HepG2 (cell line): ENCODE data around the gene SLC25A28. TPM values are rescaled to one million over a fixed set of nuclear protein-coding genes. Genes with fewer than 3 reads are reported as not detected.

Experiments
- ATAC-seq: fragments of 200-7000 bp; cut with Tn5 transposase; 3 replicates; pipeline ENCODE4 v1.9.1; 2020; ENCODE audit warnings: mild to moderate bottlenecking, moderate library complexity
- BruUV-seq: library from RNA; stranded (reverse); fragments of 400-500 nt; replicated peaks from 2 replicates; lab custom pipeline; 2021; lab: Mats Ljungman, UMichigan
- CTCF ChIA-PET: fragments of 300-600 bp; formaldehyde crosslinking; extraction: SDS; loops from one replicate; lab custom pipeline; 2021; ENCODE audit warnings: low total read pairs, inconsistent platforms, low intra/inter-chr PET ratio; lab: Yijun Ruan, JAX
- POLR2A ChIA-PET: fragments of 350-600 bp; sonication (Branson Sonifier 250); formaldehyde crosslinking; loops from one replicate; lab custom pipeline; 2020; ENCODE audit warnings: antibody characterized with exemption, inconsistent platforms; lab: Yijun Ruan, JAX
- DNase-seq: peaks from one replicate; pipeline ENCODE4 v3.0.0-alpha.2; 2015; ENCODE audit warnings: low spot score
- FAIRE-seq: peaks from 3 replicates; lab custom pipeline; 2011; peaks lifted over from hg19 to GRCh38; lab: Jason Lieb, UNC
- H2AFZ ChIP-seq: one replicate; pipeline ENCODE4 v1.6.1; 2011; ENCODE audit warnings: low read length, inconsistent platforms
- H3K27ac ChIP-seq: fragments of 300-600 bp; 3 replicates; pipeline ENCODE4 v1.8.0; 2011; ENCODE audit warnings: mixed run types, mild to moderate bottlenecking, mixed read lengths, low read length, inconsistent platforms; ENCODE audit not compliant: insufficient read depth; ENCODE audit errors: extremely low read length
- H3K27me3 ChIP-seq, 2 experiments: fragments of 200-600 bp in 1 of 2; 2 replicates in 1 of 2; 3 replicates in 1 of 2; pipeline versions ENCODE4 v1.6.0 to v1.8.0; 2011; ENCODE audit warnings: low read length in 2 of 2, mild to moderate bottlenecking in 2 of 2, moderate library complexity in 2 of 2, inconsistent platforms in 1 of 2; ENCODE audit not compliant: insufficient read depth in 2 of 2, control insufficient read depth in 1 of 2
- H3K36me3 ChIP-seq, 2 experiments: fragments of 200-600 bp in 1 of 2; replicated peaks in 1 of 2; 2 replicates in 1 of 2; 3 replicates in 1 of 2; pipeline versions ENCODE4 v1.5.1 to v1.8.0; 2011; ENCODE audit warnings: low read length in 2 of 2, inconsistent platforms in 1 of 2; ENCODE audit not compliant: insufficient read depth in 2 of 2, control insufficient read depth in 1 of 2
- H3K4me1 ChIP-seq: 2 replicates; pipeline ENCODE4 v1.5.1; 2012; ENCODE audit warnings: low read length, inconsistent platforms; ENCODE audit not compliant: insufficient read depth
- H3K4me2 ChIP-seq: 2 replicates; pipeline ENCODE4 v1.6.0; 2011; ENCODE audit warnings: low read depth, low read length, inconsistent platforms
- H3K4me3 ChIP-seq, 3 experiments: fragments of 200-600 bp in 1 of 3; sonication (generic), shearing (Covaris generic) in 1 of 3; replicated peaks in 1 of 3; 2 replicates each; pipeline ENCODE4 v1.5.1; 2011 to 2016; ENCODE audit warnings: low read length in 3 of 3, inconsistent platforms in 2 of 3, low read depth in 2 of 3, mild to moderate bottlenecking in 2 of 3, control low read depth in 1 of 3, mixed read lengths in 1 of 3; ENCODE audit not compliant: insufficient read depth in 1 of 3
- H3K79me2 ChIP-seq: one replicate; pipeline ENCODE4 v1.6.1; 2011; ENCODE audit warnings: low read length, inconsistent platforms; ENCODE audit not compliant: insufficient read depth
- H3K9ac ChIP-seq: 2 replicates; pipeline ENCODE4 v1.6.0; 2011; ENCODE audit warnings: mild to moderate bottlenecking, low read depth, low read length, inconsistent platforms; ENCODE audit not compliant: insufficient read depth
- H3K9me3 ChIP-seq: 2 replicates; pipeline ENCODE4 v1.5.1; 2012; ENCODE audit warnings: mild to moderate bottlenecking, low read length
- H4K20me1 ChIP-seq: 2 replicates; pipeline ENCODE4 v1.6.0; 2011; ENCODE audit warnings: inconsistent platforms, mild to moderate bottlenecking, low read length, moderate library complexity; ENCODE audit not compliant: insufficient read depth
- CHD2 ChIP-seq: IDR thresholded peaks from 2 replicates; pipeline ENCODE4 v1.6.1; 2011; ENCODE audit warnings: low read depth, low read length, improper control_type of control experiment
- ELF4 ChIP-seq: sonication (generic); formaldehyde crosslinking; IDR thresholded peaks from 2 replicates; pipeline ENCODE4 v1.5.0; 2020; ENCODE audit warnings: missing genetic modification reagents, mild to moderate bottlenecking, moderate library complexity, borderline replicate concordance
- IRF9 ChIP-seq: sonication (generic); formaldehyde crosslinking; IDR thresholded peaks from 2 replicates; pipeline ENCODE4 v1.8.0; 2022; ENCODE audit warnings: missing genetic modification reagents, mild to moderate bottlenecking, borderline replicate concordance
- KMT2A ChIP-seq: sonication (generic); formaldehyde crosslinking; IDR thresholded peaks from 2 replicates; pipeline ENCODE4 v1.4.0; 2020; ENCODE audit warnings: missing genetic modification reagents
- MEIS1 ChIP-seq: sonication (generic); formaldehyde crosslinking; IDR thresholded peaks from 2 replicates; pipeline ENCODE4 v1.9.0; 2021; ENCODE audit warnings: mild to moderate bottlenecking, missing genetic modification reagents, moderate library complexity, borderline replicate concordance
- NFE2L1 ChIP-seq: sonication (generic); formaldehyde crosslinking; IDR thresholded peaks from 2 replicates; pipeline ENCODE4 v1.4.0; 2020; ENCODE audit warnings: missing genetic modification reagents, mild to moderate bottlenecking, borderline replicate concordance
- PHF5A ChIP-seq: IDR thresholded peaks from one replicate; pipeline ENCODE4 v1.6.1; 2018; ENCODE audit warnings: low read depth, missing genetic modification reagents; ENCODE audit not compliant: unreplicated experiment
- SOX6 ChIP-seq, 2 experiments: fragments of 450-650 bp in 1 of 2; sonication (generic) in 1 of 2; formaldehyde crosslinking in 1 of 2; IDR thresholded peaks; 2 replicates each; pipeline versions ENCODE4 v1.4.0 to v1.6.1; 2017 to 2020; ENCODE audit warnings: antibody characterized with exemption in 1 of 2, mild to moderate bottlenecking in 1 of 2, missing genetic modification reagents in 1 of 2
- THYN1 ChIP-seq: sonication (generic); formaldehyde crosslinking; IDR thresholded peaks from 2 replicates; pipeline ENCODE4 v1.8.1; 2023; ENCODE audit warnings: low read depth, mild to moderate bottlenecking, moderate library complexity, missing genetic modification reagents, borderline replicate concordance
- ZBTB7B ChIP-seq: sonication (generic); formaldehyde crosslinking; IDR thresholded peaks from 2 replicates; pipeline ENCODE4 v1.4.0; 2020; ENCODE audit warnings: missing genetic modification reagents
- ZNF318 ChIP-seq: sonication (generic); formaldehyde crosslinking; IDR thresholded peaks from 2 replicates; pipeline ENCODE4 v1.4.0; 2020; ENCODE audit warnings: mild to moderate bottlenecking, missing genetic modification reagents
- ZNF747 ChIP-seq: sonication (generic); formaldehyde crosslinking; IDR thresholded peaks from 2 replicates; pipeline ENCODE4 v1.8.1; 2023; ENCODE audit warnings: missing genetic modification reagents, mild to moderate bottlenecking, borderline replicate concordance
- WGBS: methylation state at CpG from one replicate; pipeline ENCODE4 v1.1.6; 2017; ENCODE audit warnings: low lambda C conversion rate; 5-methylcytosine and 5-hydroxymethylcytosine counted together
- in situ Hi-C: cut with HindIII; loops from 2 replicates; pipeline ENCODE4 v1.10.0; 2017; ENCODE audit warnings: low pct_unique_long_range_greater_than_20kb; ENCODE audit not compliant: extremely low pct_ligation_motif_present
- intact Hi-C: fragments of 100-400 bp; cut with micrococcal nuclease; formaldehyde crosslinking; loops from one replicate; pipeline ENCODE4 v1.10.0; 2022; ENCODE audit not compliant: unreplicated experiment
- polyA plus RNA-seq, 8 experiments: library from polyadenylated mRNA; depleted of rRNA in 3 of 8; stranded (reverse) in 7 of 8; unstranded in 1 of 8; fragments of >200 nt; fragmentation: Illumina TruSeq in 4 of 8; extraction: Trizol in 4 of 8; gene quantifications; 2 replicates each; pipeline versions ENCODE4 v1.2.1 to v1.2.3, GENCODE V29; 2011 to 2016; ENCODE audit warnings: low read depth in 4 of 8, missing spikeins in 1 of 8, mixed read lengths in 1 of 8; ENCODE audit not compliant: insufficient read depth in 1 of 8
- total RNA-seq, 5 experiments: library from RNA; depleted of rRNA; stranded (reverse); fragments of >200 nt; fragmentation: Illumina TruSeq; extraction: Trizol; gene quantifications; 2 replicates each; pipeline ENCODE4 v1.2.3, GENCODE V29; 2016; ENCODE audit warnings: low read depth in 1 of 5

Gene SLC25A28
- total and polyA plus RNA-seq, 2 of the 13 experiments (the other 11 are each of a cell fraction or from before 2014, with no cell fraction given) = 15.2 to 41.0 TPM

- ATAC-seq (peak; percentile 93), FAIRE-seq (no peak), DNase-seq (peak; percentile 83)
- peak overlapping the region; percentile 95 for H3K27ac ChIP-seq
- H3K9ac ChIP-seq = peak overlapping the region; percentile 87
- ChIA-PET CTCF (no interaction called here), POLR2A (interaction anchor here (0.7 to 5.4 kb wide), 20 partner anchors 8 to 1206 kb away, joined by 3 to 63 read pairs (median 4); partner anchors contain the start of genes ABCC2, COX15, CUTC and ENTPD7)
- peak overlapping the region; percentile 72 to 79 (median 79) for H3K4me3 ChIP-seq
- peaks cover 5% of the 10 kb centered on the region; the same call in 1 of the 2 replicates for H4K20me1 ChIP-seq
- in situ Hi-C loops (loop anchor here (10.0 kb wide), 2 partner anchors 54 to 94 kb away; no protein-coding TSS in a partner anchor), intact Hi-C loops (loop anchor here (2.0 to 5.0 kb wide), 2 partner anchors 38 to 391 kb away; partner anchors contain the start of gene ENTPD7)
- H3K27me3 ChIP-seq = no peaks in the 10 kb centered on the region; a peak in 1 of 5 replicates
- H3K4me1 ChIP-seq = peaks cover 41% of the 10 kb centered on the region
- peaks cover 35% of the 10 kb centered on the region for H3K79me2 ChIP-seq
- WGBS = 0% methylated on average over 11 of the region's 78 CpGs
- H2AFZ ChIP-seq = no peak overlapping the region
- peak overlapping the region; percentile 95 for H3K4me2 ChIP-seq
- H3K36me3 ChIP-seq = peaks cover 0 to under 1% of the 10 kb centered on the region in 2 experiments; a peak in 2 of 5 replicates
- BruUV-seq = no TSS peak
- H3K9me3 ChIP-seq = no peaks in the 10 kb centered on the region
- peak; percentile 88 for TF ChIP-seq ZNF747 (CRISPR knock-in tag)
- TF ChIP-seq NFE2L1 (CRISPR knock-in tag) = 0 out of 2 replicates have a peak, but pooled peaks have one; percentile 27
- TF ChIP-seq KMT2A (CRISPR knock-in tag) = peak; percentile 35; the same call in 1 of the 2 replicates
- 0 out of 2 replicates have a peak, but pooled peaks have one; percentile 68 for TF ChIP-seq ZNF318 (CRISPR knock-in tag)
- no peak for TF ChIP-seq SOX6 (IDR thresholded peaks at IDR 0.05)
- TF ChIP-seq SOX6 (CRISPR knock-in tag; IDR thresholded peaks at IDR 0.05) = peak; percentile 58; the same call in 1 of the 2 replicates
- TF ChIP-seq CHD2 = peak; percentile 95
- no peak for TF ChIP-seq THYN1 (CRISPR knock-in tag)
- TF ChIP-seq IRF9 (CRISPR knock-in tag) = peak; percentile 88; the same call in 1 of the 2 replicates
- TF ChIP-seq ZBTB7B = peak; percentile 69
- TF ChIP-seq PHF5A (CRISPR knock-in tag) = peak; percentile 43
- peak; percentile 67; the same call in 1 of the 2 replicates for TF ChIP-seq ELF4 (CRISPR knock-in tag)
- peak; percentile 68; the same call in 1 of the 2 replicates for TF ChIP-seq MEIS1 (CRISPR knock-in tag)
Measured at GRCh38 chr10:99620711-99621453, 643 bp upstream of the SLC25A28 start.
